ENCODE measurements around the gene EIF4E3.

Gene EIF4E3

DNA sequence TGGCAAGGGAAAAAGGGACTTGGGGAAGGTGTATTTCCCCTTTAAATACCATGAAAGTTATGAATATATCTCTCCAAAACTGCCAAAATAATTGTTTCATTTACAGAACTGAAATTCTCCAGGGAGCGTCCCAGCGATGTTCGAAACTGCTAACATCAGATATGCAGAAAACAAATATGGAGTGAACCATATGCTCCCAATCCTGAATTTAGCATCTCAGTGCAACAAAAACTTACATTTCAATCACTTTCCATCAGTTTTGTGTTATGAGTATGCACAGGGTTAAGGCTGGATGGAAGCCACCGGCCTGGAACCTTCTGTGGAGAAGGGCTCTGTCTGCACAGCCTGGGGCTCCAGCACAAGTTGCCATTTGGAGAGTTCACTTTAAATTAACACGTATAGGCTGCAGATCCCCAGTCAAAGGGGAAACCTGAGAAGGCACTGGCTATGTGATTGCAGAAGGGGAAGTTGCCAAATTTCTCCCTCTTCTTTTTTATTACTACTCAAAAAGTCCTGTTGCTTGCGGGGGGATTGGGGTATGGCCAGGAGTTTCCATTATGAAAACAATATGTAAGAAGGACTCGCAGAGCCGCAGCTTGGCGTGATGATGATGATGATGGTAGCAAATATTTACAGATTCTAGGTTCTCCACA is 84.7 kb downstream of the EIF4E3 start:
- no peak overlapping the region for H3K27ac ChIP-seq
- no peak for DNase-seq (ENCODE audit: low spot score)
- TF ChIP-seq, protein P1, sequence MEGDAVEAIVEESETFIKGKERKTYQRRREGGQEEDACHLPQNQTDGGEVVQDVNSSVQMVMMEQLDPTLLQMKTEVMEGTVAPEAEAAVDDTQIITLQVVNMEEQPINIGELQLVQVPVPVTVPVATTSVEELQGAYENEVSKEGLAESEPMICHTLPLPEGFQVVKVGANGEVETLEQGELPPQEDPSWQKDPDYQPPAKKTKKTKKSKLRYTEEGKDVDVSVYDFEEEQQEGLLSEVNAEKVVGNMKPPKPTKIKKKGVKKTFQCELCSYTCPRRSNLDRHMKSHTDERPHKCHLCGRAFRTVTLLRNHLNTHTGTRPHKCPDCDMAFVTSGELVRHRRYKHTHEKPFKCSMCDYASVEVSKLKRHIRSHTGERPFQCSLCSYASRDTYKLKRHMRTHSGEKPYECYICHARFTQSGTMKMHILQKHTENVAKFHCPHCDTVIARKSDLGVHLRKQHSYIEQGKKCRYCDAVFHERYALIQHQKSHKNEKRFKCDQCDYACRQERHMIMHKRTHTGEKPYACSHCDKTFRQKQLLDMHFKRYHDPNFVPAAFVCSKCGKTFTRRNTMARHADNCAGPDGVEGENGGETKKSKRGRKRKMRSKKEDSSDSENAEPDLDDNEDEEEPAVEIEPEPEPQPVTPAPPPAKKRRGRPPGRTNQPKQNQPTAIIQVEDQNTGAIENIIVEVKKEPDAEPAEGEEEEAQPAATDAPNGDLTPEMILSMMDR (IDR thresholded peaks at IDR 0.05), result no peak
- H3K4me3 ChIP-seq, result no peak overlapping the region

DNA sequence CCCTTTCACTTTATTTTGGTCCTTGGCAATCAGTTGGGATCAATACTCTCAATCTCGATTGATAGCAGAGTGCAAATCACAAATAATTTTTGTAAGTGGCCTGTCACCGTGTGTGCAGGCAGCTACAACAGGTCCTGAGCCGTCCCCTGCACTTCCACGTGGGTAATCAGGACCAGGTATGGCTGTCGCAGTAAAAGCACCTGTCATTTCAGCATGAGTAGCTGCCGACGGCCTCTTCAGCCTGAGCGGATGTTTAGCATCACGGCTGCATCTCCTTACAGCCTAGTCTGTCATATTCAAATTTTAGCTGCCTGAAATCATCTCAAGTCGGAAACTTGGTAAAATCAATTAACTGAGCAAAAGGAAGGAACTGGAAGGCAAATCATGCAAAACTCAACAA is 88.7 kb downstream of the EIF4E3 start:
- TF ChIP-seq, protein P1 (IDR thresholded peaks at IDR 0.05), result no peak
- no peak for DNase-seq (ENCODE audit: low spot score)
- no peak overlapping the region for H3K27ac ChIP-seq
- H3K4me3 ChIP-seq, result no peak overlapping the region

DNA sequence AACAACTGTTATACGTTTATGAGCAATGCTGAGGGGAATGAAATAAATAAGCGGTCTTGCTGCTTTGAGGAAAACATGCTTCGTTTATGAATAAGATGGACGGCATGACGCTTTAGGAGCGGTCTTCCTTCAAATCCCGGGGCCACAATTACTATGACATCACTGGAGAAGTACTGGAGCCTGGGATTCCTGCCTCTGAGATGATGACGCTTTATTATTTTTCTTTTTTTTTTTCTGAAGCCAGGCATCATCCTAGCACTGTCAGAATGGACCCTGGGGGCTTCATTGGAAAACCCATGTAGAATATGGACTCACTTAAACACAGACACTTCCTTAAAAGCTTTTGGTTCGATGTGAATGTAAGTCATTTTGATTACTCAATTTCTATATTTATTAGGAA is 89.2 kb downstream of the EIF4E3 start:
- no peak for DNase-seq (ENCODE audit: low spot score)
- TF ChIP-seq, protein P1 (IDR thresholded peaks at IDR 0.05), result no peak
- Histone ChIP-seq H3K4me3 (no peak overlapping the region), H3K27ac (no peak overlapping the region)

DNA sequence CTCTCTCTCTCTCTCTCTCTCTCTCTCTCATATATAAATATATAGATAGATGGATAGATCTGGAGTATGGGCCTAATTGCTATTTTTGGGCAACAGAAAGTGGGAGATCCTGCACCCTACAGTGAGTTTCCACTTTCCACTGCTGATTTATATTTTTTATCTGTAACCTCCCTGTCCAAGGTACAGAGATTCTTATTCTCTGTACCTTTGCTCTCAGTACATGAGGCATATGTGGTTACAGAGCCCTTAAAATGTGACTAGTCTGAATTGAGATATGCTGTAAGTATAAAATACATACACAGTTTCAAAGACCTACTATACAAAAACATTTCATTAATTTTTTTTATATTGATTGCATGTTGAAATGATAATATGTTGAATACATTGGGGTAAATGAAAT is 90.5 kb downstream of the EIF4E3 start:
- TF ChIP-seq, protein P1 (IDR thresholded peaks at IDR 0.05), result no peak
- no peak for DNase-seq (ENCODE audit: low spot score)
- Histone ChIP-seq H3K27ac (no peak overlapping the region), H3K4me3 (no peak overlapping the region)

DNA sequence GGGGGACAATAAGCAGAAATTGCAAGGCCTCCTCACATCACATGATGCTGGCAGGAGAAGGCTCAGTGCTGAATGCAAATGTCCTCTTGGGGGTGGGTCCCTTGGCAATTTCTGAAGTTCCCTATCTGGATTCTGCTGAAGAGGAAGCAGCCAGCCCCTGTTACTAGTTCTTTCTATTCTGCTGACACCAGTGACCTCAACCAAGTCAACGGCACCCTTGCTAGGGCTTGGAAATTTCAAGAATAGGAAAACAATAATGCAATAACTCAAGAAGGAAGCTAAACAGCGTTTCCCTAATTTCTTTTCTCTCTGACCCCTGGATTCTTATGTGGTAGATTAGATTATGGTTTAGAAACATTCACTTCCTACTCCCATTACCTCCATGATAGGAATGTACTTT is 95.5 kb downstream of the EIF4E3 start:
- no peak overlapping the region for H3K4me3 ChIP-seq
- no peak for DNase-seq (ENCODE audit: low spot score)
- H3K27ac ChIP-seq, result peak overlapping the region in 1 of 2 donors; percentile 61
- TF ChIP-seq, protein P1 (IDR thresholded peaks at IDR 0.05), result no peak

DNA sequence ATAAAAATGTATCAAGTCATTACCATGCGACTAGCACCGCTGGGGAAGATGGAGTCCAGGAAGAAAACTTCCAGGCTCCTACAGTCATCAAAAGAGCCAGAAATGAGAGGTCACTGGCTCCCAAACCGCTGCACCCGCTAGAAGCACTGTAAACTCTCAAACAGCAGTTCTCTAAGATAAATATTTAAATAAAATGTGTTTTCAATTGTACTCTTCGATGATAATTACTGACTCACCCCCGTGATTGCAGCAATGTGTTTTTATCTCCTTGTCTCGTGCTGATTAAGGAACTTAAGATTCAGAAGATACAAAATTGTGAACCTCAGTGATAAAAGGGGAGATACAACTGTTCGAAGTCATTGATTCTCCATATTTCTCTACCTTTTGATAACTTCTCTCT is 95.9 kb downstream of the EIF4E3 start:
- no peak for DNase-seq (ENCODE audit: low spot score)
- TF ChIP-seq, protein P1 (IDR thresholded peaks at IDR 0.05), result no peak
- H3K27ac ChIP-seq, result no peak overlapping the region
- no peak overlapping the region for H3K4me3 ChIP-seq

DNA sequence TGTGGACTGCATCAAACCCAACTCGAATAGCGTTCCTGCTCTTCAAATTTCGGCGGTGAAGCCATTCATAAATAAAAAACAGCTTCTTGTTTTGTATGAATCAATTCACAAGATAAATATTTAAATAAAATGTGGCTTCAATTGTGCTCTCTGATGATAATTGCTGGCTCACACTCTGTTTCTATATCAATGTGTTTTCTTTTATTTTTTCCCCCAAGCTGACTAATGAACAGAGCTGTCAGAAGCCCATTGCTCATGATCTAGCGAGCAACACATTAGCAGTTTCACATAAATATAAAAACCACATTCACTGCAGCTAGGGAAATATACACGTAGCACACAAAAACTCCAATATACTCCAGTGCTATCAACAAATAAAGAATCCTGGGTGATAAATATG is 96.7 kb downstream of the EIF4E3 start:
- Histone ChIP-seq H3K4me3 (no peak overlapping the region), H3K27ac (no peak overlapping the region)
- TF ChIP-seq, protein P1 (IDR thresholded peaks at IDR 0.05), result no peak
- no peak for DNase-seq (ENCODE audit: low spot score)

Measured in coronary artery (tissue), 2 donors.